ENCODE measurements around the gene HGF. TPM values are rescaled to one million over a fixed set of nuclear protein-coding genes. Genes with fewer than 3 reads are reported as not detected.

Gene HGF
- total and polyA plus RNA-seq, 4 donors, result 3.1 to 25.5 (median 12.3) TPM

GRCh38 chr7:81662531-81662930 lies 107.3 kb downstream of the HGF start:
- TF ChIP-seq, protein P1, sequence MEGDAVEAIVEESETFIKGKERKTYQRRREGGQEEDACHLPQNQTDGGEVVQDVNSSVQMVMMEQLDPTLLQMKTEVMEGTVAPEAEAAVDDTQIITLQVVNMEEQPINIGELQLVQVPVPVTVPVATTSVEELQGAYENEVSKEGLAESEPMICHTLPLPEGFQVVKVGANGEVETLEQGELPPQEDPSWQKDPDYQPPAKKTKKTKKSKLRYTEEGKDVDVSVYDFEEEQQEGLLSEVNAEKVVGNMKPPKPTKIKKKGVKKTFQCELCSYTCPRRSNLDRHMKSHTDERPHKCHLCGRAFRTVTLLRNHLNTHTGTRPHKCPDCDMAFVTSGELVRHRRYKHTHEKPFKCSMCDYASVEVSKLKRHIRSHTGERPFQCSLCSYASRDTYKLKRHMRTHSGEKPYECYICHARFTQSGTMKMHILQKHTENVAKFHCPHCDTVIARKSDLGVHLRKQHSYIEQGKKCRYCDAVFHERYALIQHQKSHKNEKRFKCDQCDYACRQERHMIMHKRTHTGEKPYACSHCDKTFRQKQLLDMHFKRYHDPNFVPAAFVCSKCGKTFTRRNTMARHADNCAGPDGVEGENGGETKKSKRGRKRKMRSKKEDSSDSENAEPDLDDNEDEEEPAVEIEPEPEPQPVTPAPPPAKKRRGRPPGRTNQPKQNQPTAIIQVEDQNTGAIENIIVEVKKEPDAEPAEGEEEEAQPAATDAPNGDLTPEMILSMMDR (IDR thresholded peaks at IDR 0.05; ENCODE audit: control extremely low read depth, extremely low read depth), result no peak
- H3K27ac ChIP-seq (ENCODE audit: low read depth in 1 of 2, low read length in 1 of 2), result no peak overlapping the region

DNA sequence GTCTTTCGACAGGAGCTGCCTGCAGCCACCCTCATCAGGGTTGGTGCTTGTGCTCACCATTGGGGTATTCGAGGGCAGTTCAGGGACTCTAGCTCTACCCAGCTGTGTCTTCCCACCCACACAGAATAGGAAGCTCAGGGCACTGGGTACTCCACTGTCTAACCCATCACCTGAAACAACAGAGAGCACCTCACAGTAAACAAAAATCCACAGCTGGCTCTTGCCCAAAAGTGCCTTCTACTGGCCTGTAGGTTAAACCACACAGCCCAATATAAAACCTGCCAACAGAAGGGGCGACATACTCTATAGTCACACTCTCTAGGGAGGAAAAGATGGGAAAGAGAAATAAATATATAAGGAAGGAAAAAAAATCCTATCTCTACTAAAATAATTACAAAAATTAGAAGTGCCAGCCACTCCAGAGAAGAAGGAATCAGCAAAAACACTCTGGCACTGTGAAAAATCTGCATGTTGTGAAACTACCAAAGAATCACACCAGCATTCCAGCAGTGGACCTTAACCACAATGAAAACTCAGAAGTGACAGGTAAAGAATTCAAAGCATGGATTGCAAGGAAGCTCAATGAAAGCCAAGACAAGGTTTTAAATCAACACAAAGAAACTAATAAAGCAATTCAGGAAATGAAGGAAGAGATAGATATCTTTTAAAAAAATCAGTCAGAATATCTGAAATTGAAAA lies 110.0 kb downstream of the HGF start:
- no peak overlapping the region for H3K4me3 ChIP-seq
- peaks cover 0 to 2% (median 0%) of the 10 kb centered on the region in 4 donors for H3K9me3 ChIP-seq (ENCODE audit: control insufficient read depth in 4 of 4, insufficient read depth in 3 of 4, low read length in 3 of 4)
- no peak overlapping the region for H3K27ac ChIP-seq (ENCODE audit: low read depth in 1 of 2, low read length in 1 of 2)
- H3K4me1 ChIP-seq (ENCODE audit: control insufficient read depth in 5 of 5, insufficient read depth in 5 of 5, low read length in 5 of 5), result no peaks in the 10 kb centered on the region
- ATAC-seq (ENCODE audit: insufficient read depth, low FRiP score), result no peak
- DNase-seq, result no peak
- no peak overlapping the region for H3K9ac ChIP-seq (ENCODE audit: insufficient read depth in 1 of 2, low read length in 2 of 2)
- H3K36me3 ChIP-seq (ENCODE audit: control insufficient read depth in 4 of 4, insufficient read depth in 4 of 4, low read length in 4 of 4), result no peaks in the 10 kb centered on the region
- H3K27me3 ChIP-seq (ENCODE audit: control insufficient read depth in 3 of 3, insufficient read depth in 3 of 3, low read length in 2 of 3), result no peaks in the 10 kb centered on the region
- TF ChIP-seq, protein P1 (IDR thresholded peaks at IDR 0.05; ENCODE audit: control extremely low read depth, extremely low read depth), result no peak
- 94 to 95% methylated on average over 3 of the region's 3 CpGs for WGBS, 2 donors

More at GRCh38 chr7:81662531-81662930, 107.3 kb downstream of the HGF start:
- no peak for ATAC-seq (ENCODE audit: insufficient read depth, low FRiP score)
- peaks cover 0 to 2% (median 0%) of the 10 kb centered on the region in 4 donors for H3K9me3 ChIP-seq (ENCODE audit: control insufficient read depth in 4 of 4, insufficient read depth in 3 of 4, low read length in 3 of 4)
- H3K36me3 ChIP-seq (ENCODE audit: control insufficient read depth in 4 of 4, insufficient read depth in 4 of 4, low read length in 4 of 4), result no peaks in the 10 kb centered on the region
- no peaks in the 10 kb centered on the region for H3K27me3 ChIP-seq (ENCODE audit: control insufficient read depth in 3 of 3, insufficient read depth in 3 of 3, low read length in 2 of 3)
- DNase-seq, result no peak
- no peak overlapping the region for H3K4me3 ChIP-seq
- no peaks in the 10 kb centered on the region for H3K4me1 ChIP-seq (ENCODE audit: control insufficient read depth in 5 of 5, insufficient read depth in 5 of 5, low read length in 5 of 5)
- H3K9ac ChIP-seq (ENCODE audit: insufficient read depth in 1 of 2, low read length in 2 of 2), result no peak overlapping the region
- 84 to 86% methylated on average over 1 of the region's 1 CpG for WGBS, 2 donors

GRCh38 chr7:81657551-81657950 lies 112.3 kb downstream of the HGF start:
- H3K27me3 ChIP-seq (ENCODE audit: control insufficient read depth in 3 of 3, insufficient read depth in 3 of 3, low read length in 2 of 3), result no peaks in the 10 kb centered on the region
- no peak for ATAC-seq (ENCODE audit: insufficient read depth, low FRiP score)
- DNase-seq, result no peak
- H3K4me3 ChIP-seq, result no peak overlapping the region
- H3K9ac ChIP-seq (ENCODE audit: insufficient read depth in 1 of 2, low read length in 2 of 2), result no peak overlapping the region
- H3K4me1 ChIP-seq (ENCODE audit: control insufficient read depth in 5 of 5, insufficient read depth in 5 of 5, low read length in 5 of 5), result no peaks in the 10 kb centered on the region
- H3K36me3 ChIP-seq (ENCODE audit: control insufficient read depth in 4 of 4, insufficient read depth in 4 of 4, low read length in 4 of 4), result no peaks in the 10 kb centered on the region
- H3K27ac ChIP-seq (ENCODE audit: low read depth in 1 of 2, low read length in 1 of 2), result no peak overlapping the region
- peaks cover 0 to 5% (median 4%) of the 10 kb centered on the region in 4 donors for H3K9me3 ChIP-seq (ENCODE audit: control insufficient read depth in 4 of 4, insufficient read depth in 3 of 4, low read length in 3 of 4)
- TF ChIP-seq, protein P1 (IDR thresholded peaks at IDR 0.05; ENCODE audit: control extremely low read depth, extremely low read depth), result no peak

- TF ChIP-seq, protein P1 (IDR thresholded peaks at IDR 0.05; ENCODE audit: control extremely low read depth, extremely low read depth), result no peak
- Histone ChIP-seq H3K9ac (ENCODE audit: insufficient read depth in 1 of 2, low read length in 2 of 2) (no peak overlapping the region), H3K27me3 (ENCODE audit: control insufficient read depth in 3 of 3, insufficient read depth in 3 of 3, low read length in 2 of 3) (no peaks in the 10 kb centered on the region), H3K36me3 (ENCODE audit: control insufficient read depth in 4 of 4, insufficient read depth in 4 of 4, low read length in 4 of 4) (no peaks in the 10 kb centered on the region), H3K4me1 (ENCODE audit: control insufficient read depth in 5 of 5, insufficient read depth in 5 of 5, low read length in 5 of 5) (no peaks in the 10 kb centered on the region), H3K27ac (ENCODE audit: low read depth in 1 of 2, low read length in 1 of 2) (no peak overlapping the region), H3K4me3 (no peak overlapping the region), H3K9me3 (ENCODE audit: control insufficient read depth in 4 of 4, insufficient read depth in 3 of 4, low read length in 3 of 4) (peaks cover 0 to 12% (median 8%) of the 10 kb centered on the region in 4 donors)
- no peak for ATAC-seq (ENCODE audit: insufficient read depth, low FRiP score)
- DNase-seq, result no peak
- 80 to 92% methylated on average over 1 of the region's 1 CpG for WGBS, 2 donors
These were observed 114.6 kb downstream of the HGF start for GRCh38 chr7:81655271-81655670.

Data from lung (tissue), 12 donors.